Measurements from ENCODE around the gene RTL1. TPM values are rescaled to one million over a fixed set of nuclear protein-coding genes. Genes with fewer than 3 reads are reported as not detected.

RTL1 gene
- total and polyA plus RNA-seq, 7 donors = not detected

GRCh38 chr14:100873096-100873482 is 30.4 kb downstream of the RTL1 start:
- Histone ChIP-seq H3K27ac (no peak overlapping the region), H3K36me3 (no peaks in the 10 kb centered on the region), H3K4me1 (no peaks in the 10 kb centered on the region), H3K9me3 (no peaks in the 10 kb centered on the region), H3K27me3 (peaks cover 0 to 15% (median 4%) of the 10 kb centered on the region in 3 donors), H3K4me3 (no peak overlapping the region)
- TF ChIP-seq POLR2AphosphoS5 (IDR thresholded peaks at IDR 0.05) (no peak), EP300 (IDR thresholded peaks at IDR 0.05) (no peak), CTCF (IDR thresholded peaks at IDR 0.05) (no peak), POLR2A (IDR thresholded peaks at IDR 0.05) (no peak)
- WGBS, 2 donors = 56 to 68% methylated on average over 3 of the region's 3 CpGs
- peak; percentile 40 for DNase-seq
- intact Hi-C loops (cut with DNase I) = no loop called here

GRCh38 chr14:100872259-100873095 is 31.0 kb downstream of the RTL1 start:
- H3K27ac ChIP-seq = no peak overlapping the region
- intact Hi-C loops (cut with DNase I) = no loop called here
- H3K9me3 ChIP-seq = no peaks in the 10 kb centered on the region
- 73 to 82% methylated on average over 15 of the region's 15 CpGs for WGBS, 2 donors
- DNase-seq = peak; percentile 47
- no peak overlapping the region for H3K4me3 ChIP-seq
- no peaks in the 10 kb centered on the region for H3K36me3 ChIP-seq
- TF ChIP-seq POLR2AphosphoS5 (IDR thresholded peaks at IDR 0.05) (no peak), EP300 (IDR thresholded peaks at IDR 0.05) (no peak), CTCF (IDR thresholded peaks at IDR 0.05) (no peak), POLR2A (IDR thresholded peaks at IDR 0.05) (no peak)
- H3K27me3 ChIP-seq = peaks cover 0 to 10% (median 4%) of the 10 kb centered on the region in 3 donors
- H3K4me1 ChIP-seq = no peaks in the 10 kb centered on the region

GRCh38 chr14:100871234-100872186 is 32.0 kb downstream of the RTL1 start:
- DNase-seq = no peak
- H3K27ac ChIP-seq = no peak overlapping the region
- H3K9me3 ChIP-seq = no peaks in the 10 kb centered on the region
- no peak for TF ChIP-seq POLR2A (IDR thresholded peaks at IDR 0.05)
- TF ChIP-seq EP300 (IDR thresholded peaks at IDR 0.05) = no peak
- TF ChIP-seq CTCF (IDR thresholded peaks at IDR 0.05) = no peak
- TF ChIP-seq POLR2AphosphoS5 (IDR thresholded peaks at IDR 0.05) = no peak
- H3K27me3 ChIP-seq = peaks cover 0 to 5% (median 4%) of the 10 kb centered on the region in 3 donors
- H3K4me3 ChIP-seq = no peak overlapping the region
- WGBS, 2 donors = 63 to 80% methylated on average over 16 of the region's 16 CpGs
- H3K4me1 ChIP-seq = no peaks in the 10 kb centered on the region
- intact Hi-C loops (cut with DNase I) = no loop called here
- H3K36me3 ChIP-seq = no peaks in the 10 kb centered on the region

GRCh38 chr14:100868621-100869370 is 34.7 kb downstream of the RTL1 start:
- H3K9me3 ChIP-seq = no peaks in the 10 kb centered on the region
- 63 to 90% methylated on average over 22 of the region's 24 CpGs for WGBS, 2 donors
- H3K4me3 ChIP-seq = no peak overlapping the region
- DNase-seq = peak; percentile 47
- intact Hi-C loops (cut with DNase I) = no loop called here
- no peak for TF ChIP-seq CTCF (IDR thresholded peaks at IDR 0.05)
- TF ChIP-seq POLR2AphosphoS5 (IDR thresholded peaks at IDR 0.05) = no peak
- H3K27ac ChIP-seq = no peak overlapping the region
- H3K36me3 ChIP-seq = no peaks in the 10 kb centered on the region
- H3K27me3 ChIP-seq = peaks cover 0 to under 1% (median 0%) of the 10 kb centered on the region in 3 donors
- no peaks in the 10 kb centered on the region for H3K4me1 ChIP-seq
